GM12872 (cell line): Measurements from ENCODE around the gene C1orf94.

Experiments used
- CTCF ChIP-seq: IDR thresholded peaks from 3 replicates; pipeline ENCODE4 v1.5.1; 2011; ENCODE audit warnings: low read depth, mild to moderate bottlenecking, low read length, moderate library complexity; ENCODE audit not compliant: insufficient read depth

The C1orf94 gene

GRCh38 chr1:34132161-34132420, 44.6 kb upstream of the C1orf94 start:
- TF ChIP-seq CTCF: no peak

DNA sequence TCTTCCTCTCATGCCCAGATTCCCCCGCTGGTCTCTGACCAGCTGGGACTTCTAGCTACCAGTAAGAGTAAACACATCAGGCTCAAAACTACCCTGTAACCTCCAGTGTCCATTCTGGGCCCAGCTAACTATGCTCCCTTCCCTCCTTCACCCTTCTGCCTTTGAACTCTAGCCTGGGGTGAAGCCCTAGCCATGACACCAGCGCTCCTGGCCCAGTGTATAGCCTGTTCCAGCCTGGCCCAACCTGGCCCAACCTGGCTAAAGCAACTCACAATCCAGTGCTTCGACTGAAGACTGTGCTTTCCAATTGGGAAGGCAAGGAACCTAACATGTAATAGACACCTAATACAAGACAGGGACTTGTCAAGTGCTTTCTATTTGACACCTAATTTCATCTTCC, 39.3 kb upstream of the C1orf94 start:
- no peak for TF ChIP-seq CTCF

DNA sequence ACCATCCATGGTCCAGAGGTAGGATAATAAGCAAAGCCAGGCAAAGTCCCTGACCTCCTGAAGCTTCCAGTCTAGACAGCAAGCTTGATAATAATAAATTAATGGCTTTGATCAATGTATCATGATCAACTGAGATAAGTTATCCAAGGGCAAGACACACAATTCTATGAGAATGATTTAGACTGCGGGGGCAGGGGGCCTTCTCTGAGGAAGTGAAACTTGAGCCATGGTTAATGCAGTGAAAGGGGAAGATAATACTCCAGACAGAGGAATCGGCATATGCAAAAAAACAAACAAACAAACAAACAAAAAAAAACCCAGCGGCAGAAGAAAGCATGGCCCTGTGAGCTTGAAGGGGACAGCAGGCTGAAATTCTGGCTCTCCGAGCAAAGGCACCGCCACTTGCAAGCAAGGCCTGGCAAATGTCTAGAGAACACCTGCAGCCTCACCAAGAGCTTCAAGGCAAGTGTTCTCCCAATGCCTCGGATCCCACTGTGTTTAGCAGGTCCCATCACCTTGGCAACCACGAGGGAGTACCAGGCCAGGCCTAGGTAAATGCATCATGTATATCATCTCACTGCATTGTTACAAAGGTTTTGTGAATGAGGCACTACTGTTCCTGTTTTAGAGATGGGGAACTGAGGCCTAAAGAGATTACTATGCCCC, 36.6 kb upstream of the C1orf94 start:
- TF ChIP-seq CTCF: no peak

DNA sequence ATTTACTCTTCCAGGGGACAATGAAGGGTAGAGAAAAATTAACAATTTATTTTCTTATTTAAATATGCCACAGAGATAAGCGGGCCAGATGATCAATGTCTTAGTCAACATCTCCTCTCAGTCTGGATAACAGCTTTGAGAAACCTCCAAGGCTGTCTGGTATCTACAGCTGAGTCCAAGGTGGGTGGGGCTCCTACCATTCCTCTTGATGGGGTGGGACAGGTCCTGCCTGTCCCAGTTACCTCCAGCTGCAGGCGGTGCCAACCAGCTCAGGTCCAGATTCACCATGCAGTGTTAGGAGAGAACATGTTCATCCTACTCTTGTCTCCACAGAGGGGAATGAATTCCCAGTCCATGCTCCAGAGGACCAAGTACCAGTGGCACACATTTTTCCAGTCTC, 32.7 kb upstream of the C1orf94 start:
- TF ChIP-seq CTCF: no peak

DNA sequence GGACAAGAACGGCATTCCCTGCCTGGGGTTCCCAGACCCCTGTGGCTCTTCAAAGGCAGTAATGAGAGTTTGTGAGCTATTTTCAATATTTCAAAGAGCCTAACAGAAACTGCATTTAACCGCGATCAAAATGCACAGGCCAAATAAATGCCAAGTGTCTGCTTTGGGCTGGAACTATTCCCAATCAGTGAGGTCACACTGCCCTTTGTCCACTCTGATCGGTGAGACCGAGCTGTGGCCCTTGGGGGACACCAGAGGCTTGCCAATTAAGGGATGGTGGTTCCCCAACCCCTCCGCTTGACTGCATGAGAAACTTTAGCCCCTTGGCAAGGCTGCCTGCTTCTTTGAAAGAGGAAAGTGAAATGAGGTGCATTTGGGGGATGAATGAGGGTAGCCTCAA, 31.9 kb upstream of the C1orf94 start:
- TF ChIP-seq CTCF: no peak

DNA sequence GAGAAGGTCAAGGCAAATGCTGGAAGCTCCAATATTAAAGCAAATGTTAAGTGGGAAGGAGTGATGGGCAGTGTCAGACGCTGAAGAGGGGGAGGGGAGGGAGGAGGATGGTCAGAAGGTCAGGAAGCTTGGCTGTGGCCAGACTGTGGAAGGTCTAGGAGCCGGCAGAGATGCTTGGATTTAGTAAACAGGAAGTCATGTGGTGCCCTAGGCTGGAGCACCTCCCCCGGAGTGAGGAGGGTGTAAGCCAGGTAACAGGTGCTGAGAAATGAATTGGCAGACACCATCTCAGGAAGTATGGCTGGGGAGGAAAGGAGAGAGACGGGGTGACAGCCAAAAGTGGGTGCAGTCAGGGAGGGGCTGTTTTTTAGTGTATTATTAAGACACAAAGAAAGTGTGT, 29.4 kb upstream of the C1orf94 start:
- TF ChIP-seq CTCF: no peak

DNA sequence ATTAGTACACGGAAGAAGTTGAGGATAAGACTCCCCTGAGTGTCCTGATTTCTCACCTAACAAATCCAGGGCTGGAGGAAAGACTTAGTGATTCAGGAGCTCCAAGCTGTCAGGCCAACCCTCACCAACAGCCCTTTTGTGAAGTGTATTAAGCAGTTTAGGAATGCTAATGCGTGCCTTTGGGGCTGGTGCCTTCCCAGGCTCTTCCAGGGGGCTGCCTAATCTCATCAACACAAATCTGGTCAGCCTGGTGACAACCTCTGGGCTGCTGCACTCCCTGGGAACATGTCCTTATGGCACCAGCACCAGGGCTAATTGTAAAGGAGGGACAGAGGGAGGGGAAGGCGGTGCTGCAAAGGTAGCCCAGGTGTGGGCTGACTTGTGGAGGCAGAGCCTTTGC, 27.2 kb upstream of the C1orf94 start:
- no peak for TF ChIP-seq CTCF

DNA sequence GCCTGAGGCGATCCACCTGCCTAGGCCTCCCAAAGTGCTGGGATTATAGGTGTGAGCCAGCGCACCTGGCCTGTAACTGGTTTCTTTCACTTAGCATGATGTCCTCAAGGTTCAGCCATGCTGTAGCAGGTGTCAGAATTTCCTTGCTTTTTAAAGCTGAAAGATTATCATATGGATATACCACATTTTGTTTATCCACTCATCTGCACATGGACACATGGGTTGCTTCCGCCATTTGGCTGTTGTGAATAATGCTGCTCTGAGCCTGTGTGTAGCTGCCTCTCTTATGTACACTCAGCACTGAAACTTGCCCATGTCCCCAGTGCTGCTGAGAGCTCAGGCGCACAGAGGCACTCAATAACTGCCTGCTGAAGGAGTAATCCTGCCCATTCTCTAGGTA, 23.5 kb upstream of the C1orf94 start:
- TF ChIP-seq CTCF: no peak
